Neural progenitor cell (in vitro differentiated cells): Measurements from ENCODE around the gene ZIC4.
A peak's percentile ranks its signal among the peaks of the same experiment; 100 is the strongest.

Experiments used
- CTCF ChIP-seq: fragments of 200-600 bp; sonication (generic); IDR thresholded peaks from 2 replicates; pipeline ENCODE4 v1.5.1; 2017; ENCODE audit warnings: antibody characterized with exemption, mild to moderate bottlenecking
- EZH2 ChIP-seq: fragments of 200-600 bp; sonication (generic); IDR thresholded peaks from 2 replicates; pipeline ENCODE4 v1.6.1; 2017; ENCODE audit warnings: antibody characterized with exemption, mild to moderate bottlenecking, moderate library complexity

GRCh38 chr3:147369661-147370123, 36.7 kb downstream of the ZIC4 start:
- TF ChIP-seq CTCF (no peak), EZH2 (peak; percentile 96)
